Mesendoderm (in vitro differentiated cells): ENCODE data around the gene MOK.

Source experiments
- DNase-seq: peaks from one replicate; pipeline ENCODE4 v3.0.0; 2013
- H2AK5ac ChIP-seq: 2 replicates; pipeline ENCODE4 v1.6.1; 2013; ENCODE audit warnings: low read length, inconsistent platforms
- H2BK120ac ChIP-seq: 2 replicates; pipeline ENCODE4 v1.6.1; 2013; ENCODE audit warnings: low read depth, mild to moderate bottlenecking, low read length, moderate library complexity, mixed read lengths
- H2BK15ac ChIP-seq: replicated peaks from 2 replicates; pipeline ENCODE4 v1.6.1; 2013; ENCODE audit warnings: low read depth, mild to moderate bottlenecking, moderate library complexity
- H2BK5ac ChIP-seq: 2 replicates; pipeline ENCODE4 v1.6.1; 2013; ENCODE audit warnings: low read length, inconsistent platforms
- H3K18ac ChIP-seq: 2 replicates; pipeline ENCODE4 v1.6.1; 2013; ENCODE audit warnings: mild to moderate bottlenecking, low read length, mixed read lengths
- H3K23ac ChIP-seq: one replicate; pipeline ENCODE4 v1.6.1; 2013; ENCODE audit warnings: low read length
- H3K27ac ChIP-seq: 2 replicates; pipeline ENCODE4 v1.5.1; 2013; ENCODE audit warnings: low read depth, mild to moderate bottlenecking, inconsistent platforms, low read length, moderate library complexity
- H3K27me3 ChIP-seq: 2 replicates; pipeline ENCODE4 v1.6.1; 2013; ENCODE audit warnings: low read length, control low read depth, mild to moderate bottlenecking, inconsistent platforms; ENCODE audit not compliant: insufficient read depth, poor library complexity
- H3K36me3 ChIP-seq: 2 replicates; pipeline ENCODE4 v1.6.1; 2013; ENCODE audit warnings: low read length, inconsistent platforms; ENCODE audit not compliant: control insufficient read depth, insufficient read depth
- H3K4ac ChIP-seq: one replicate; pipeline ENCODE4 v1.6.1; 2013; ENCODE audit warnings: low read depth, mild to moderate bottlenecking, low read length, moderate library complexity
- H3K4me1 ChIP-seq: 2 replicates; pipeline ENCODE4 v1.6.1; 2013; ENCODE audit warnings: low read depth, low read length, inconsistent platforms; ENCODE audit not compliant: control insufficient read depth
- H3K4me2 ChIP-seq: 2 replicates; pipeline ENCODE4 v1.6.1; 2013; ENCODE audit warnings: low read length
- H3K4me3 ChIP-seq: 2 replicates; pipeline ENCODE4 v1.5.1; 2013; ENCODE audit warnings: mild to moderate bottlenecking, low read length
- H3K56ac ChIP-seq: one replicate; pipeline ENCODE4 v1.6.1; 2013; ENCODE audit warnings: low read length
- H3K79me1 ChIP-seq: 2 replicates; pipeline ENCODE4 v1.6.1; 2013; ENCODE audit warnings: low read length, inconsistent platforms
- H3K79me2 ChIP-seq: 2 replicates; pipeline ENCODE4 v1.6.1; 2013; ENCODE audit warnings: mild to moderate bottlenecking, low read length; ENCODE audit not compliant: control insufficient read depth, insufficient read depth
- H3K9ac ChIP-seq: 2 replicates; pipeline ENCODE4 v1.6.1; 2013; ENCODE audit warnings: low read length, inconsistent platforms
- H4K5ac ChIP-seq: one replicate; pipeline ENCODE4 v1.6.1; 2013; ENCODE audit warnings: low read length
- H4K8ac ChIP-seq: one replicate; pipeline ENCODE4 v1.6.1; 2013; ENCODE audit warnings: low read depth, mild to moderate bottlenecking, control low read depth, low read length, moderate library complexity
- WGBS: extraction: QIAGEN DNeasy Blood & Tissue Kit; methylation state at CpG from one replicate; pipeline ENCODE4 v1.1.7; 2013; ENCODE audit warnings: low lambda C conversion rate, missing lambda C conversion rate; ENCODE audit not compliant: insufficient coverage; ENCODE audit errors: extremely low coverage; 5-methylcytosine and 5-hydroxymethylcytosine counted together

Gene MOK

DNA sequence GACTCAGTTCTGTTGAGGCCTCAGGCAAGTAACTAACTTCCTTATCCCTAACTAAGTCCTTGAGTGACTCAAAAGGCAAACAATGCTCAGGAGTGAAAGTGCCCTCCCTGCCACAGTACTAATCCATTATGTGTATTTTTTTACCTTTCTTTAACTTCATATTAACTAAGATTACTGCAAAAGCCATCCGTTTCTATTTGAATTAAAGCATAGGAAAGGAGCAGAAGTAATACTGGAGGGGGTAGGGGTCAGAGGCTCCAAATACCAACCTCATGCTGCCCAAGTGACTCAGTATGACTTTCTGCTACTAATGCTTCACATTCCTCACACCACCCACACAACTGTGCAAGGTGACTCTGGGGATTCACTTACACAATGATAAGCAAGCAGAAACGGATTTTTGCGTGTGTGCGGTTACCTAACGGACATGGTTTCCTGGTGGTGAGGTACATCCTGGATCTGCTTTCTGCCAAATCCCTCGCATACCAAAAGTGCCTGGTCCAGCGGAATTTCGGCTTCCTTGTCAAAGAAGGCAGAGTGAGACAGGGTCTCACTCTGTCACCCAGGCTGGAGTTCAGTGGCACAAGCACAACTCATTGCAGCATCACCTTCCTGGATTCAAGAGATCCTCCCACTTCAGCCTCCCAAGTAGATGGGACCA is 25.1 kb downstream of the MOK start:
- Histone ChIP-seq H3K79me2 (no peaks in the 10 kb centered on the region), H3K56ac (no peak overlapping the region), H3K9ac (no peak overlapping the region), H4K5ac (no peak overlapping the region), H3K23ac (no peak overlapping the region), H3K4me2 (no peak overlapping the region), H3K27ac (no peak overlapping the region), H3K4ac (no peak overlapping the region), H3K4me3 (no peak overlapping the region), H3K4me1 (no peaks in the 10 kb centered on the region), H3K36me3 (no peaks in the 10 kb centered on the region), H2BK120ac (no peak overlapping the region), H3K27me3 (no peaks in the 10 kb centered on the region), H3K18ac (no peak overlapping the region), H3K79me1 (no peaks in the 10 kb centered on the region), H2BK5ac (no peak overlapping the region), H2AK5ac (no peak overlapping the region), H4K8ac (no peak overlapping the region), H2BK15ac (no peak overlapping the region)
- peak; percentile 15 for DNase-seq
- WGBS: no CpG with 5 or more reads among the region's 8 CpGs

DNA sequence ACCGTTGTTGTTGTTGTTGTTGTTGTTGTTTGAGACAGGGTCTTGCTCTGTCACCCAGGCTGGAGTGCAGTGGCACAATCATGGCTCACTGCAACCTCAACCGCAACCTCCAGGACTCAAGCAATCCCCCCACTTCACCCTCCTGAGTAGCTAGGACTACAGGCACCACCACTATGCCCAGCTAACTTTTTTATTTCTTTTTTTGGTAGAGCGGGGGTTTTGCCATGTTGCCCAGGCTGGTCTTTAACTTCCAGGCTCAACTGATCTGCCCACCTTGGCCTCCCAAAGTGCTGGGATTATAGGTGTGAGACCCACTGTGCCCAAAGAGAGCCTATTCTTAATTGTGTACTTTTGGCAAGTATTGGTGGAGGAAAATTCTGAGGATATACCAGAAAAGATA is 25.7 kb downstream of the MOK start:
- Histone ChIP-seq H3K4me3 (no peak overlapping the region), H3K23ac (no peak overlapping the region), H4K8ac (no peak overlapping the region), H3K79me1 (no peaks in the 10 kb centered on the region), H2BK120ac (no peak overlapping the region), H2BK5ac (no peak overlapping the region), H3K9ac (no peak overlapping the region), H3K27ac (no peak overlapping the region), H2BK15ac (no peak overlapping the region), H3K18ac (no peak overlapping the region), H3K4ac (no peak overlapping the region), H3K27me3 (no peaks in the 10 kb centered on the region), H3K4me2 (no peak overlapping the region), H2AK5ac (no peak overlapping the region), H3K4me1 (no peaks in the 10 kb centered on the region), H3K56ac (no peak overlapping the region), H4K5ac (no peak overlapping the region), H3K36me3 (no peaks in the 10 kb centered on the region), H3K79me2 (no peaks in the 10 kb centered on the region)
- WGBS: no CpG with 5 or more reads among the region's 3 CpGs
- DNase-seq: no peak

DNA sequence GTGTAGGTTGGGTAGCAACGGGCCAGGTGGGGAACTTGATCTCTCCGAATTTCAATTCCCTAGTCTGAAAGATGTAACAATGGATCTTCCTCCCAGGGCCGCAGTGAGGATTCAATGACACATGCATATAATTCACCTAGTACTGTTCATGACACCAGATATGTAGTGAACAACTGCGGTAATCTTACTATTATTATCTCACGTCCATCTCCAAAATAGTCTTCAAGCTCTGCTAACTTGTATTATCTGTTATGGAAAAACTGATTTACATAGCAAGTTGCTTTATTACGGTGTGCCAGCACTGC is 26.4 kb downstream of the MOK start:
- no peak overlapping the region for H3K27ac ChIP-seq
- no peaks in the 10 kb centered on the region for H3K36me3 ChIP-seq
- H3K4me1 ChIP-seq: no peaks in the 10 kb centered on the region
- no peaks in the 10 kb centered on the region for H3K27me3 ChIP-seq
- no peak overlapping the region for H2BK120ac ChIP-seq
- H4K8ac ChIP-seq: no peak overlapping the region
- no peak overlapping the region for H3K18ac ChIP-seq
- H3K4me2 ChIP-seq: no peak overlapping the region
- H2AK5ac ChIP-seq: no peak overlapping the region
- H3K9ac ChIP-seq: no peak overlapping the region
- no peak for DNase-seq
- H2BK15ac ChIP-seq: no peak overlapping the region
- H3K56ac ChIP-seq: no peak overlapping the region
- no peaks in the 10 kb centered on the region for H3K79me2 ChIP-seq
- H4K5ac ChIP-seq: no peak overlapping the region
- no peak overlapping the region for H3K23ac ChIP-seq
- H2BK5ac ChIP-seq: no peak overlapping the region
- H3K4me3 ChIP-seq: no peak overlapping the region
- H3K4ac ChIP-seq: no peak overlapping the region
- no peaks in the 10 kb centered on the region for H3K79me1 ChIP-seq
- no CpG with 5 or more reads among the region's 6 CpGs for WGBS

DNA sequence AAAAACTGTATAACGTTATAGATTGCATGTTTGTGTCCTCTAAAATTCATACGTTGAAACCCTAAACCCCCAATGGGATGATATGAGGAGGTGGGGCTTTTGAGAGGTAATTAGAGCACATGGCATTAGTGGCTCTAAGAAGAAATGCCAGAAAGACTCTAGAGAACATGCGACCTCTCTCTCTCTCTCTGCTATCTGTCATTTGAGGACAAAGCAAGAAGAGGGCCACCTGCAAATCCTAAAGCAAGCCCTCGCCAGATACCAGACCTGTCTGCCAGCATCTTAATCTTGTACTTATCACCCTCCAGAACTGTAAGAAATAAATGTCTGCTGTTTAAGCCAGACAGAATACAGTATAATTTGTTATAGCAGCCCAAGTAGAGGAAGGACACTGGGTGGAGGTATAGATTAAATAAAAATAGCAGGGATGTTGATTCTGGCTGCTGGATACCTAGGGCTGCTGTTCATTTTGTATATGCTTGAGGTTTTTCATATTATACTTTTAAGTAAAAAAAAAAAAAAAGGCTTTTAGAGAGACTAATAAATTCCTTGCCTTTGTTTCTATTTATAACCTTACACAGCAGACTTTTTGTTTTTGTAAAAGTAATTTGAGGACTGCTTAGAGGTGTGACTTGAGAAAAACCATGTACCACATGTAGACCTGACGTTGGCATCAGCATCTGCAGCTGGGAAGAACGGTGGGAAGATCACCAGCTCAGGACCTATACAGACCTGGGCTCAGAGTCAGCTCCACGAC is 26.9 kb downstream of the MOK start:
- no peaks in the 10 kb centered on the region for H3K36me3 ChIP-seq
- WGBS: no CpG with 5 or more reads among the region's 7 CpGs

DNA sequence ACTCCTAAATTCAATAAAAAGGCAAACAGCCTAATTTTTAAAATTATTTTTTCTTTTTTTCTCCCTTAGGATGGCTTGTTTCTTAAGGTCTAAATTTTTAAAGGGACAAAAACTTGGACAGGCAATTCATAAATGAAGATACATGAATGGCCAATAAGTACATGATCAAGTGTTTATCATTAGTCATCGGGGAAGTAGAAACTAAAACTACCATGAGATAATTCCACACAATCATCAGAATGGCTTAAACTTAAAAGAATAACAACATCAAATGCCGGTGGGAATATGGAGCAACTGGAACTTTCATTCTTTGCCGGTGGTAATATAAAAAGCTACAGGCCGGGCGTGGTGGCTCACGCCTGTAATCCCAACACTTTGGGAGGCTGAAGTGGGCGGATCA is 29.1 kb downstream of the MOK start:
- Histone ChIP-seq H4K8ac (no peak overlapping the region), H3K79me1 (no peaks in the 10 kb centered on the region), H3K4me1 (no peaks in the 10 kb centered on the region), H3K4ac (no peak overlapping the region), H3K18ac (no peak overlapping the region), H2BK120ac (no peak overlapping the region), H2BK5ac (no peak overlapping the region), H4K5ac (no peak overlapping the region), H2BK15ac (no peak overlapping the region), H3K27me3 (no peaks in the 10 kb centered on the region), H2AK5ac (no peak overlapping the region), H3K23ac (no peak overlapping the region), H3K9ac (no peak overlapping the region), H3K56ac (no peak overlapping the region), H3K4me2 (no peak overlapping the region), H3K4me3 (no peak overlapping the region), H3K27ac (no peak overlapping the region), H3K36me3 (no peaks in the 10 kb centered on the region), H3K79me2 (no peaks in the 10 kb centered on the region)
- WGBS: no CpG with 5 or more reads among the region's 7 CpGs
- DNase-seq: no peak

More for the DNA sequence above, 26.9 kb downstream of the MOK start:
- Histone ChIP-seq H3K27ac (no peak overlapping the region), H4K5ac (no peak overlapping the region), H3K79me2 (no peaks in the 10 kb centered on the region), H3K9ac (no peak overlapping the region), H2AK5ac (no peak overlapping the region), H2BK120ac (no peak overlapping the region), H2BK15ac (no peak overlapping the region), H3K4ac (no peak overlapping the region), H3K56ac (no peak overlapping the region), H3K79me1 (no peaks in the 10 kb centered on the region), H3K4me1 (no peaks in the 10 kb centered on the region), H3K23ac (no peak overlapping the region), H3K27me3 (no peaks in the 10 kb centered on the region), H3K4me2 (no peak overlapping the region), H3K18ac (no peak overlapping the region), H4K8ac (no peak overlapping the region), H2BK5ac (no peak overlapping the region), H3K4me3 (no peak overlapping the region)
- no peak for DNase-seq

DNA sequence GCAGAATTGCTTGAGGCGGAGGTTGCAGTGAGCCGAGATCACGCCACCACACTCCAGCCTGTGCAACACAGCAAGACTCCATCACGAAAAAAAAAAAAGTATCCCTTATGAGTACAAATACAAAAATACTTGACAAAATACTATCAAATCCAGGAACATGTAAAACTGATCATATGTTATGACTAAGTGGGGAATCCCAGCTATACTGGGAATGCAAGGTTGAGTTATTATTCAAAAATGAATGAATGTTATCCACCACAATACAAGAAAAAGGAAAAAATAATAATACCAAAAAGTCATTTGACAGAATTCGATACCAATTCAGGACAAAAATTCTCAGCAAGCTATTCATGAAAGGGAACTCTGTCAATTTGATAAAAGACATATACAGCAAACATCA is 32.6 kb downstream of the MOK start:
- Histone ChIP-seq H3K56ac (no peak overlapping the region), H3K36me3 (no peaks in the 10 kb centered on the region), H3K79me2 (no peaks in the 10 kb centered on the region), H3K23ac (no peak overlapping the region), H2BK15ac (no peak overlapping the region), H3K4me3 (no peak overlapping the region), H3K9ac (no peak overlapping the region), H3K18ac (no peak overlapping the region), H4K8ac (no peak overlapping the region), H3K27ac (no peak overlapping the region), H3K27me3 (no peaks in the 10 kb centered on the region), H3K4ac (no peak overlapping the region), H4K5ac (no peak overlapping the region), H3K4me1 (no peaks in the 10 kb centered on the region), H2BK120ac (no peak overlapping the region), H2BK5ac (no peak overlapping the region), H3K79me1 (no peaks in the 10 kb centered on the region), H3K4me2 (no peak overlapping the region), H2AK5ac (no peak overlapping the region)
- no peak for DNase-seq
- WGBS: no CpG with 5 or more reads among the region's 5 CpGs
